ENCODE measurements around the gene FANCF. TPM values are rescaled to one million over a fixed set of nuclear protein-coding genes. Genes with fewer than 3 reads are reported as not detected.

FANCF gene
- total and polyA plus RNA-seq, 2 experiments from 2014 or later: 9.9 to 16.4 TPM

DNA sequence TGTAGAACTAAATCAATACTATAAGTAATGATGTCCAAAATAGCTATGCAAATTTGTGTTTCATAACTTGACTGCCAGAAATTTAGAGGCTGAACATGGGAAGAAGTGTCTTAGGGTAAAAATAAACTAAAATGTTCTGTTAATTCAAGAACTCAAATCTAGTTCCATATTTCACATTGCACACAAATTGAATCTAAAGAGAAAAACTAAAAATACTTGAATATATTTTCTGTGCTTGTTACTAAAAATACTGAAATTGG lies 43.5 kb downstream of the FANCF start:
- no peak overlapping the region for H2AFZ ChIP-seq
- H3K4me2 ChIP-seq: no peak overlapping the region
- H3K4me1 ChIP-seq (ENCODE audit: insufficient read depth): no peaks in the 10 kb centered on the region
- H3K27ac ChIP-seq: no peak overlapping the region
- no peaks in the 10 kb centered on the region for H3K79me2 ChIP-seq
- H3K27me3 ChIP-seq: no peaks in the 10 kb centered on the region
- H4K20me1 ChIP-seq (ENCODE audit: insufficient read depth, poor library complexity, severe bottlenecking): no peaks in the 10 kb centered on the region
- H3K9me2 ChIP-seq (replicated peaks; ENCODE audit: insufficient read depth): no peaks in the 10 kb centered on the region
- no peaks in the 10 kb centered on the region for H3K36me3 ChIP-seq (replicated peaks; ENCODE audit: insufficient read depth, low read depth)
- no peak for DNase-seq (ENCODE audit: low spot score)
- no peaks in the 10 kb centered on the region for H3K9me3 ChIP-seq (ENCODE audit: low read depth)
- H3K4me3 ChIP-seq: no peak overlapping the region
- TF ChIP-seq, protein P1, sequence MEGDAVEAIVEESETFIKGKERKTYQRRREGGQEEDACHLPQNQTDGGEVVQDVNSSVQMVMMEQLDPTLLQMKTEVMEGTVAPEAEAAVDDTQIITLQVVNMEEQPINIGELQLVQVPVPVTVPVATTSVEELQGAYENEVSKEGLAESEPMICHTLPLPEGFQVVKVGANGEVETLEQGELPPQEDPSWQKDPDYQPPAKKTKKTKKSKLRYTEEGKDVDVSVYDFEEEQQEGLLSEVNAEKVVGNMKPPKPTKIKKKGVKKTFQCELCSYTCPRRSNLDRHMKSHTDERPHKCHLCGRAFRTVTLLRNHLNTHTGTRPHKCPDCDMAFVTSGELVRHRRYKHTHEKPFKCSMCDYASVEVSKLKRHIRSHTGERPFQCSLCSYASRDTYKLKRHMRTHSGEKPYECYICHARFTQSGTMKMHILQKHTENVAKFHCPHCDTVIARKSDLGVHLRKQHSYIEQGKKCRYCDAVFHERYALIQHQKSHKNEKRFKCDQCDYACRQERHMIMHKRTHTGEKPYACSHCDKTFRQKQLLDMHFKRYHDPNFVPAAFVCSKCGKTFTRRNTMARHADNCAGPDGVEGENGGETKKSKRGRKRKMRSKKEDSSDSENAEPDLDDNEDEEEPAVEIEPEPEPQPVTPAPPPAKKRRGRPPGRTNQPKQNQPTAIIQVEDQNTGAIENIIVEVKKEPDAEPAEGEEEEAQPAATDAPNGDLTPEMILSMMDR (IDR thresholded peaks at IDR 0.05; ENCODE audit: poor library complexity): no peak
- TF ChIP-seq EZH2 (IDR thresholded peaks at IDR 0.05; ENCODE audit: borderline replicate concordance) (no peak), EZH2phosphoT487 (IDR thresholded peaks at IDR 0.05; ENCODE audit: low read depth, severe bottlenecking, unreplicated experiment) (no peak)

DNA sequence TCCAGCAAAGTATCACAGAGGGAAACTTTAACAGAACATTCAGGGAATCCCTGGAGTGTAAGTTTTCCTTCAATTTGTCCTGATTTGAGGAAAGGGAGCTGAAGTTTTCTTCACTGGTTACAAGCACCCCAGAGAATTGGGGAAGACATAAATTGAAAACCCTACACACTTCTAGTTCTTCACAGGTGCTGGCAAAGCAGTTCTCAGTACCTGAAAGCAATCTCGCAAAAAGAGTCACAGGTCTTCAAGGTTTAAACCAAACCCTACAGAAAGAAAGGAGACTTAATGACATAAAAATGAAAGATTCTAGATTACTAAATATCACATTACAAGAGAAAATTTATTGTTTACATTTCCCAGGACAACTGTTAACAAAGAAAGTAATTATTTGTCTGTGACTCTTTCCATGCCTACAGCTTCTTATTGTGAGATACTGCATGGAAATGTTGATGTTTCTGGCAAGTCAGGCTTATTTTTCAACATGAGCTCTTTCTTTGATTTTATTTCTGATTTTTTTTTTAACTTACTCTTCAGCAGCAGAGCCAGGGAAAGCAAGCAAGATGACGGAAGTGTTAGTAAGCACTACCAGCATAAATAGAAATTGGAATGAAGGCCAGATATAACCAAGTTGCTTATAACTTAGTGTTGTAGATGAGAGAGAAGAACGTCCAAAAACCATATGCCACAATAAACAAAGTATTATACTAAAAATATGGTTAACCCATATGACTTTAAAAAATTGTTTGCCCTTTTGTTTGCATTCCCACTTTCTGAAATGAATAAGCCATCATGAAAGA lies 44.1 kb downstream of the FANCF start:
- Histone ChIP-seq H3K4me2 (no peak overlapping the region), H3K9me3 (ENCODE audit: low read depth) (no peaks in the 10 kb centered on the region), H3K36me3 (replicated peaks; ENCODE audit: insufficient read depth, low read depth) (no peaks in the 10 kb centered on the region), H3K27me3 (no peaks in the 10 kb centered on the region), H3K4me3 (no peak overlapping the region), H3K79me2 (no peaks in the 10 kb centered on the region), H3K27ac (no peak overlapping the region), H2AFZ (no peak overlapping the region), H3K9me2 (replicated peaks; ENCODE audit: insufficient read depth) (no peaks in the 10 kb centered on the region), H4K20me1 (ENCODE audit: insufficient read depth, poor library complexity, severe bottlenecking) (no peaks in the 10 kb centered on the region), H3K4me1 (ENCODE audit: insufficient read depth) (no peaks in the 10 kb centered on the region)
- TF ChIP-seq EZH2 (IDR thresholded peaks at IDR 0.05; ENCODE audit: borderline replicate concordance) (no peak), EZH2phosphoT487 (IDR thresholded peaks at IDR 0.05; ENCODE audit: low read depth, severe bottlenecking, unreplicated experiment) (no peak)
- TF ChIP-seq, protein P1 (IDR thresholded peaks at IDR 0.05; ENCODE audit: poor library complexity): no peak
- no peak for DNase-seq (ENCODE audit: low spot score)
- WGBS (ENCODE audit: low lambda C conversion rate, missing lambda C conversion rate): 81% methylated on average over 3 of the region's 3 CpGs

DNA sequence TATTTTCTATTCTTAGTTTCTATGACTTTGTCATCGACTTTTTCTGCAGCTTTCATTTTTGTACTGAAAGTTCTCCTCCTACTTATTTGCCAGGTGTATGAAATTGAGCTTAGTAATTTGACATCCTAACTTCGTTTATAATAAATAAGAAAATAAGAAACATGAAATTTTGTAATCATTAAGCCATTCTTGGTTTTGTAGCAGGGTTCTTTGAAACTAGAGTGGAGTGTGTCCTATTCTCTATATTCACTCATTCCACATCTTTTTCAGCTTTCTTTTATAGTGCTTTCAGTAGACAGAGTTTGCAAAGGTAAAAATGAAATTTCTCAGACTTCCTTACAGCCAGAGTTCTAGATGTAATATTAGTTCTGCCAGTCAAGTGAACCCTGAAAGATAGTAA lies 47.8 kb downstream of the FANCF start:
- Histone ChIP-seq H3K9me3 (ENCODE audit: low read depth) (no peaks in the 10 kb centered on the region), H3K36me3 (replicated peaks; ENCODE audit: insufficient read depth, low read depth) (no peaks in the 10 kb centered on the region), H3K4me1 (ENCODE audit: insufficient read depth) (no peaks in the 10 kb centered on the region), H3K4me2 (no peak overlapping the region), H3K27me3 (no peaks in the 10 kb centered on the region), H3K79me2 (no peaks in the 10 kb centered on the region), H2AFZ (no peak overlapping the region), H3K27ac (no peak overlapping the region), H3K9me2 (replicated peaks; ENCODE audit: insufficient read depth) (no peaks in the 10 kb centered on the region), H4K20me1 (ENCODE audit: insufficient read depth, poor library complexity, severe bottlenecking) (no peaks in the 10 kb centered on the region), H3K4me3 (no peak overlapping the region)
- TF ChIP-seq EZH2phosphoT487 (IDR thresholded peaks at IDR 0.05; ENCODE audit: low read depth, severe bottlenecking, unreplicated experiment): no peak
- TF ChIP-seq EZH2 (IDR thresholded peaks at IDR 0.05; ENCODE audit: borderline replicate concordance): no peak
- DNase-seq (ENCODE audit: low spot score): no peak
- 70% methylated on average over 2 of the region's 2 CpGs for WGBS (ENCODE audit: low lambda C conversion rate, missing lambda C conversion rate)

Other genes starting within 250 kb of the FANCF start
- 35.2 and 37.0 TPM in 2 replicates for gene GAS2, start 40.8 kb upstream of the FANCF start, total RNA-seq
- gene GAS2, start 40.8 kb upstream of the FANCF start, polyA plus RNA-seq: 10.4 and 13.3 TPM in 2 replicates
- 13.2 and 13.4 TPM in 2 replicates for gene SVIP, start 204.0 kb upstream of the FANCF start, total RNA-seq
- 13.4 and 14.9 TPM in 2 replicates for gene SVIP, start 204.0 kb upstream of the FANCF start, polyA plus RNA-seq
- not detected in 2 replicates for gene CCDC179, start 234.7 kb upstream of the FANCF start, total RNA-seq
- gene CCDC179, start 234.7 kb upstream of the FANCF start, polyA plus RNA-seq: 0.40 TPM in 1 of 2 replicates, not detected in the other

All from hepatocyte (in vitro differentiated cells).